NCI-H2227 treated with DMSO at 0.1 percent for 48 hours (cell line): ENCODE results near the gene RBM18.

ENCODE experiments used
- DNase-seq: peaks from one replicate; lab custom pipeline; 2025; lab: John Stamatoyannopoulos, UW

RBM18 gene

GRCh38 chr9:122221183-122221811, 43.3 kb downstream of the RBM18 start:
- DNase-seq, result no peak

- DNase-seq, result no peak
These were observed 43.9 kb downstream of the RBM18 start for GRCh38 chr9:122220673-122221182.

- DNase-seq, result no peak
These were observed 44.6 kb downstream of the RBM18 start for GRCh38 chr9:122219856-122220672.

GRCh38 chr9:122218935-122219855, 45.4 kb downstream of the RBM18 start:
- no peak for DNase-seq

GRCh38 chr9:122218071-122218934, 46.3 kb downstream of the RBM18 start:
- DNase-seq, result no peak

- no peak for DNase-seq
These were observed 47.0 kb downstream of the RBM18 start for GRCh38 chr9:122217640-122218039.

GRCh38 chr9:122216798-122217418, 47.7 kb downstream of the RBM18 start:
- DNase-seq, result no peak

- DNase-seq, result no peak
These were observed 48.4 kb downstream of the RBM18 start for GRCh38 chr9:122216138-122216797.

GRCh38 chr9:122215663-122216062, 49.0 kb downstream of the RBM18 start:
- no peak for DNase-seq

GRCh38 chr9:122214507-122214906, 50.1 kb downstream of the RBM18 start:
- no peak for DNase-seq

- DNase-seq, result peak; percentile 67
These were observed 50.8 kb downstream of the RBM18 start for GRCh38 chr9:122213589-122214413.

- no peak for DNase-seq
These were observed 51.5 kb downstream of the RBM18 start for GRCh38 chr9:122213102-122213588.

GRCh38 chr9:122212473-122213004, 52.1 kb downstream of the RBM18 start:
- DNase-seq, result no peak

- DNase-seq, result no peak
These were observed 55.2 kb downstream of the RBM18 start for GRCh38 chr9:122209451-122209850.

- DNase-seq, result no peak
These were observed 57.5 kb downstream of the RBM18 start for GRCh38 chr9:122207096-122207495.

GRCh38 chr9:122206118-122207046, 58.3 kb downstream of the RBM18 start:
- no peak for DNase-seq

GRCh38 chr9:122205176-122205575, 59.5 kb downstream of the RBM18 start:
- DNase-seq, result no peak

- DNase-seq, result no peak
These were observed 60.1 kb downstream of the RBM18 start for GRCh38 chr9:122204491-122204890.
